ENCODE data around the gene MCM9. TPM values are rescaled to one million over a fixed set of nuclear protein-coding genes. Genes with fewer than 3 reads are reported as not detected.

The MCM9 gene
- total and polyA plus RNA-seq, 2 donors (not counting 1 experiment from before 2014, with no cell fraction given), result 14.0 to 54.5 TPM

- Histone ChIP-seq H3K9me3 (ENCODE audit: control extremely low read depth in 1 of 3, control insufficient read depth in 2 of 3, insufficient read depth in 1 of 3, low read length in 2 of 3) (no peaks in the 10 kb centered on the region), H3K4me1 (ENCODE audit: control insufficient read depth in 2 of 2, insufficient read depth in 2 of 2, low read length in 2 of 2) (no peaks in the 10 kb centered on the region), H3K9ac (ENCODE audit: low read length) (no peak overlapping the region), H3K27ac (ENCODE audit: low read length in 2 of 2) (no peak overlapping the region), H3K4me2 (replicated peaks; ENCODE audit: low read depth, low read length, poor library complexity, severe bottlenecking) (no peak overlapping the region), H3K4me3 (ENCODE audit: control extremely low read depth in 1 of 5, extremely low read depth in 1 of 5, insufficient read depth in 1 of 5, low read depth in 2 of 5, low read length in 4 of 5) (no peak overlapping the region), H3K79me2 (ENCODE audit: control insufficient read depth, insufficient read depth, low read length) (no peaks in the 10 kb centered on the region), H4K20me1 (ENCODE audit: control insufficient read depth, insufficient read depth, low read length, poor library complexity, severe bottlenecking) (no peaks in the 10 kb centered on the region), H3K36me3 (replicated peaks in 1 of 2; ENCODE audit: control extremely low read depth in 1 of 2, control insufficient read depth in 1 of 2, extremely low read depth in 1 of 2, insufficient read depth in 2 of 2, low read length in 1 of 2) (no peaks in the 10 kb centered on the region), H3K27me3 (replicated peaks in 1 of 4; ENCODE audit: control extremely low read depth in 1 of 4, control insufficient read depth in 3 of 4, insufficient read depth in 4 of 4, low read length in 3 of 4) (no peaks in the 10 kb centered on the region), H2AFZ (ENCODE audit: insufficient read depth, low read depth, low read length, poor library complexity, severe bottlenecking) (no peak overlapping the region)
- H3K27ac Mint-ChIP-seq, result no peak overlapping the region
- intact Hi-C loops (cut with micrococcal nuclease), result no loop called here
- no peaks in the 10 kb centered on the region for H3K9me3 Mint-ChIP-seq (ENCODE audit: insufficient read depth)
- ChIA-PET CTCF (interaction anchor here (2.0 to 12.0 kb wide), 3 partner anchors 9 to 205 kb away, joined by 6 to 146 read pairs (median 7); no protein-coding TSS in a partner anchor), POLR2A (no interaction called here)
- ATAC-seq (ENCODE audit: low read depth), result no peak
- peaks cover 7% of the 10 kb centered on the region for H3K4me1 Mint-ChIP-seq
- no peak for DNase-seq
- no peaks in the 10 kb centered on the region for H3K27me3 Mint-ChIP-seq
- 100% methylated on average over 1 of the region's 2 CpGs for WGBS (ENCODE audit: insufficient coverage)
- no peak overlapping the region for H3K4me3 Mint-ChIP-seq
- TF ChIP-seq EZH2 (IDR thresholded peaks at IDR 0.05; ENCODE audit: borderline replicate concordance, insufficient read depth, low read depth, low read length, poor library complexity, severe bottlenecking) (no peak), CTCF (IDR thresholded peaks at IDR 0.05) (no peak)
Observed at GRCh38 chr6:118770835-118771234, 164.1 kb downstream of the MCM9 start.

- ChIA-PET POLR2A (no interaction called here), CTCF (interaction anchor here (2.0 to 12.0 kb wide), 3 partner anchors 10 to 204 kb away, joined by 6 to 146 read pairs (median 7); no protein-coding TSS in a partner anchor)
- Histone ChIP-seq H3K9ac (ENCODE audit: low read length) (no peak overlapping the region), H3K4me3 (ENCODE audit: control extremely low read depth in 1 of 5, extremely low read depth in 1 of 5, insufficient read depth in 1 of 5, low read depth in 2 of 5, low read length in 4 of 5) (no peak overlapping the region), H3K4me1 (ENCODE audit: control insufficient read depth in 2 of 2, insufficient read depth in 2 of 2, low read length in 2 of 2) (no peaks in the 10 kb centered on the region), H3K36me3 (replicated peaks in 1 of 2; ENCODE audit: control extremely low read depth in 1 of 2, control insufficient read depth in 1 of 2, extremely low read depth in 1 of 2, insufficient read depth in 2 of 2, low read length in 1 of 2) (no peaks in the 10 kb centered on the region), H3K9me3 (ENCODE audit: control extremely low read depth in 1 of 3, control insufficient read depth in 2 of 3, insufficient read depth in 1 of 3, low read length in 2 of 3) (no peaks in the 10 kb centered on the region), H4K20me1 (ENCODE audit: control insufficient read depth, insufficient read depth, low read length, poor library complexity, severe bottlenecking) (no peaks in the 10 kb centered on the region), H3K4me2 (replicated peaks; ENCODE audit: low read depth, low read length, poor library complexity, severe bottlenecking) (no peak overlapping the region), H3K27me3 (replicated peaks in 1 of 4; ENCODE audit: control extremely low read depth in 1 of 4, control insufficient read depth in 3 of 4, insufficient read depth in 4 of 4, low read length in 3 of 4) (no peaks in the 10 kb centered on the region), H3K79me2 (ENCODE audit: control insufficient read depth, insufficient read depth, low read length) (no peaks in the 10 kb centered on the region), H2AFZ (ENCODE audit: insufficient read depth, low read depth, low read length, poor library complexity, severe bottlenecking) (no peak overlapping the region), H3K27ac (ENCODE audit: low read length in 2 of 2) (no peak overlapping the region)
- intact Hi-C loops (cut with micrococcal nuclease), result no loop called here
- DNase-seq (no peak), ATAC-seq (ENCODE audit: low read depth) (no peak)
- no peak overlapping the region for H3K27ac Mint-ChIP-seq
- no peaks in the 10 kb centered on the region for H3K9me3 Mint-ChIP-seq (ENCODE audit: insufficient read depth)
- peaks cover 1% of the 10 kb centered on the region for H3K27me3 Mint-ChIP-seq
- no peak overlapping the region for H3K4me3 Mint-ChIP-seq
- no peak for TF ChIP-seq EZH2 (IDR thresholded peaks at IDR 0.05; ENCODE audit: borderline replicate concordance, insufficient read depth, low read depth, low read length, poor library complexity, severe bottlenecking)
- 100% methylated on average over 1 of the region's 2 CpGs for WGBS (ENCODE audit: insufficient coverage)
- H3K4me1 Mint-ChIP-seq, result peaks cover 7% of the 10 kb centered on the region
Observed at GRCh38 chr6:118770112-118770788, 164.7 kb downstream of the MCM9 start.
